OCI-LY7 (cell line): ENCODE measurements around the gene KCTD2.

Experiments
- CTCF ChIP-seq: fragments of 200-600 bp; sonication (generic); conservative IDR thresholded peaks from 2 replicates; pipeline ENCODE4 v1.5.1; 2014; ENCODE audit warnings: mild to moderate bottlenecking, antibody characterized with exemption, low read length, moderate library complexity, mixed read lengths
- EZH2phosphoT487 ChIP-seq: fragments of 200-600 bp; sonication (generic); IDR thresholded peaks from 2 replicates; pipeline ENCODE4 v1.6.1; 2018; ENCODE audit warnings: low read depth, borderline replicate concordance, mild to moderate bottlenecking, mixed run types, antibody characterized with exemption, low read length, moderate library complexity, mixed read lengths

GRCh38 chr17:75091855-75092327, 44.9 kb downstream of the KCTD2 start:
- TF ChIP-seq CTCF (no peak), EZH2phosphoT487 (no peak)
